Neuronal stem cell (in vitro differentiated cells): Measurements from ENCODE around the gene APP.

Source experiments
- DNase-seq: peaks from one replicate; pipeline ENCODE4 v3.0.0-alpha.2; 2013; ENCODE audit warnings: low spot score
- H2AFZ ChIP-seq: one replicate; pipeline ENCODE4 v1.6.1; 2013; ENCODE audit warnings: mild to moderate bottlenecking, low read length, inconsistent platforms
- H2AK5ac ChIP-seq: 2 replicates; pipeline ENCODE4 v1.6.1; 2013; ENCODE audit warnings: low read depth, mild to moderate bottlenecking, inconsistent platforms, low read length, moderate library complexity, mixed read lengths
- H2BK120ac ChIP-seq: 2 replicates; pipeline ENCODE4 v1.6.1; 2013; ENCODE audit warnings: low read depth, mild to moderate bottlenecking, inconsistent platforms, low read length, moderate library complexity, mixed read lengths
- H2BK12ac ChIP-seq: one replicate; pipeline ENCODE4 v1.6.1; 2013; ENCODE audit warnings: low read length, inconsistent platforms
- H2BK15ac ChIP-seq: 2 replicates; pipeline ENCODE4 v1.6.1; 2013; ENCODE audit warnings: mild to moderate bottlenecking, low read length, inconsistent platforms, mixed read lengths
- H2BK5ac ChIP-seq: one replicate; pipeline ENCODE4 v1.6.1; 2013; ENCODE audit warnings: inconsistent platforms, mild to moderate bottlenecking, low read length, moderate library complexity
- H3K14ac ChIP-seq: one replicate; pipeline ENCODE4 v1.6.1; 2013; ENCODE audit warnings: low read length, inconsistent platforms
- H3K18ac ChIP-seq: 2 replicates; pipeline ENCODE4 v1.6.1; 2013; ENCODE audit warnings: low read length, inconsistent platforms
- H3K23ac ChIP-seq: 2 replicates; pipeline ENCODE4 v1.6.1; 2013; ENCODE audit warnings: low read depth, mild to moderate bottlenecking, mixed read lengths, low read length, inconsistent platforms; ENCODE audit not compliant: poor library complexity
- H3K27ac ChIP-seq: replicated peaks from 3 replicates; pipeline ENCODE4 v1.5.1; 2013; ENCODE audit warnings: low read length, inconsistent platforms
- H3K27me3 ChIP-seq, 3 experiments: 2 replicates each; pipeline ENCODE4 v1.6.1; 2013; ENCODE audit warnings: low read length in 3 of 3, mild to moderate bottlenecking in 2 of 3, inconsistent platforms in 1 of 3, low read depth in 1 of 3, mixed read lengths in 1 of 3, moderate library complexity in 1 of 3; ENCODE audit not compliant: control insufficient read depth in 3 of 3, insufficient read depth in 3 of 3
- H3K36me3 ChIP-seq, 2 donors: replicated peaks in 1 of 2; 2 replicates each; pipeline ENCODE4 v1.6.1; 2013; ENCODE audit warnings: low read length in 2 of 2; ENCODE audit not compliant: control insufficient read depth in 2 of 2, insufficient read depth in 2 of 2
- H3K4ac ChIP-seq: 2 replicates; pipeline ENCODE4 v1.6.1; 2013; ENCODE audit warnings: inconsistent platforms, mild to moderate bottlenecking, low read length, moderate library complexity
- H3K4me1 ChIP-seq, 2 donors: 1 replicate in 1 of 2; 2 replicates in 1 of 2; pipeline ENCODE4 v1.6.1; 2013; ENCODE audit warnings: low read length in 2 of 2, low read depth in 1 of 2; ENCODE audit not compliant: control insufficient read depth in 2 of 2, insufficient read depth in 1 of 2
- H3K4me2 ChIP-seq: one replicate; pipeline ENCODE4 v1.6.1; 2013; ENCODE audit warnings: mild to moderate bottlenecking, low read length, inconsistent platforms; ENCODE audit not compliant: insufficient read depth, poor library complexity, severe bottlenecking
- H3K4me3 ChIP-seq, 2 donors: 2 replicates each; pipeline ENCODE4 v1.5.1; 2013; ENCODE audit warnings: low read length in 2 of 2, mild to moderate bottlenecking in 2 of 2, inconsistent platforms in 1 of 2, moderate library complexity in 1 of 2
- H3K79me1 ChIP-seq: one replicate; pipeline ENCODE4 v1.6.1; 2013; ENCODE audit warnings: low read depth, mild to moderate bottlenecking, inconsistent platforms, low read length, moderate library complexity
- H3K9ac ChIP-seq: one replicate; pipeline ENCODE4 v1.6.1; 2013; ENCODE audit warnings: mild to moderate bottlenecking, low read depth, low read length, inconsistent platforms; ENCODE audit not compliant: poor library complexity
- H3K9me3 ChIP-seq, 2 donors: replicated peaks in 1 of 2; 2 replicates each; pipeline versions ENCODE3 to v1.6.1; 2013; ENCODE audit warnings: low read length in 2 of 2, mild to moderate bottlenecking in 2 of 2, inconsistent platforms in 1 of 2, low read depth in 1 of 2, mixed read lengths in 1 of 2, moderate library complexity in 1 of 2; ENCODE audit not compliant: control insufficient read depth in 2 of 2, insufficient read depth in 1 of 2
- H4K8ac ChIP-seq: one replicate; pipeline ENCODE4 v1.6.1; 2013; ENCODE audit warnings: low read depth, mild to moderate bottlenecking, inconsistent platforms, low read length, moderate library complexity
- H4K91ac ChIP-seq: one replicate; pipeline ENCODE4 v1.6.1; 2013; ENCODE audit warnings: low read length, low read depth, mild to moderate bottlenecking, inconsistent platforms; ENCODE audit not compliant: poor library complexity
- WGBS, 2 donors: extraction: QIAGEN DNeasy Blood & Tissue Kit; methylation state at CpG; one replicate each; pipeline ENCODE4 v1.1.7; 2013; ENCODE audit warnings: missing lambda C conversion rate in 2 of 2, mixed read lengths in 1 of 2; ENCODE audit not compliant: insufficient read length in 2 of 2, insufficient replicate concordance in 1 of 2; ENCODE audit errors: extremely low coverage in 2 of 2; 5-methylcytosine and 5-hydroxymethylcytosine counted together

Gene APP

DNA sequence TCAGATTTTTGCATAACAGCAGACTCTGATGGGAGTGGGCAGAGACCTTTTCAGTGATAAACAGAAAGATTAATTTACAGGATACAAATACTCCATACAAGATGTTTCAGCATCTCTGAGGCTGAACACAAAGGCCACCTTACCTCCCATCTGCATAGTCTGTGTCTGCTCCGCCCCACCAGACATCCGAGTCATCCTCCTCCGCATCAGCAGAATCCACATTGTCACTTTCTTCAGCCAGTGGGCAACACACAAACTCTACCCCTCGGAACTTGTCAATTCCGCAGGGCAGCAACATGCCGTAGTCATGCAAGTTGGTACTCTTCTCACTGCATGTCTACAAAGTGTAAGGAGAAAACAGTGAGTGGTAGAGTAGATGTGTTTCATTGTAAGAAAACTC is 119.7 kb downstream of the APP start:
- no peak overlapping the region for H3K27ac ChIP-seq
- no peak overlapping the region for H3K4me3 ChIP-seq
- H4K91ac ChIP-seq, result no peak overlapping the region
- H2AFZ ChIP-seq, result no peak overlapping the region
- no peak overlapping the region for H3K14ac ChIP-seq
- H3K9ac ChIP-seq, result no peak overlapping the region
- H2BK12ac ChIP-seq, result no peak overlapping the region
- no peak overlapping the region for H3K4me2 ChIP-seq
- H2AK5ac ChIP-seq, result no peak overlapping the region
- H3K79me1 ChIP-seq, result peaks cover 2% of the 10 kb centered on the region
- peaks cover 5 to 69% of the 10 kb centered on the region in 2 donors for H3K36me3 ChIP-seq
- H2BK15ac ChIP-seq, result no peak overlapping the region
- H3K23ac ChIP-seq, result no peak overlapping the region
- H3K9me3 ChIP-seq, result peaks cover 0 to 1% of the 10 kb centered on the region in 2 donors
- H4K8ac ChIP-seq, result no peak overlapping the region
- no peaks in the 10 kb centered on the region for H3K4me1 ChIP-seq
- no peak for DNase-seq
- no peak overlapping the region for H2BK120ac ChIP-seq
- H3K18ac ChIP-seq, result no peak overlapping the region
- H2BK5ac ChIP-seq, result no peak overlapping the region
- WGBS, 2 donors, result no CpG with 5 or more reads among the region's 6 CpGs
- H3K4ac ChIP-seq, result no peak overlapping the region
- H3K27me3 ChIP-seq, result no peaks in the 10 kb centered on the region

DNA sequence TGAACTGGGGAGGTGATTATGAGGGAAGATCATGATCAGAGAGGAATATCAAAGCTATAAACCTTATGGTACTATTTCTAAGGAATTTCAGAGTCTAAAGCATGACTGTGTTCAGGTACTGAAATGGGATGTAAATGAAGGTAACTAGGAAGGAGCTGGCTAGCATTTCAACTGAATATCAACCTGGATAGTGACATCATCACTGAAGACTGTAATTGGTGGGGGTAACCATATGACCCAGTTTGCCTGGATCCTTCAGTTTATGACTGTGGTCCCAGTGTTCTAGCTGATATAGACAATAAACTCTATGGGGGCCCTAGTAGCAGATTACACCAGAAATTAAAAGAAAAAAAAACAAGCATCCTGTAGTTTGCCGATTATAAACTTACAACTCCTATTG is 120.8 kb downstream of the APP start:
- Histone ChIP-seq H2BK12ac (no peak overlapping the region), H3K4ac (no peak overlapping the region), H3K9ac (no peak overlapping the region), H3K36me3 (peaks cover 9 to 80% of the 10 kb centered on the region in 2 donors), H3K14ac (no peak overlapping the region), H3K4me3 (no peak overlapping the region), H3K9me3 (peaks cover 0 to 5% of the 10 kb centered on the region in 2 donors), H2BK5ac (no peak overlapping the region), H2AK5ac (no peak overlapping the region), H2BK15ac (no peak overlapping the region), H3K27ac (no peak overlapping the region), H4K91ac (no peak overlapping the region), H3K79me1 (peaks cover 2% of the 10 kb centered on the region), H2AFZ (no peak overlapping the region), H4K8ac (no peak overlapping the region), H3K27me3 (no peaks in the 10 kb centered on the region), H3K23ac (no peak overlapping the region), H3K4me1 (no peaks in the 10 kb centered on the region), H3K4me2 (no peak overlapping the region), H3K18ac (no peak overlapping the region), H2BK120ac (no peak overlapping the region)
- DNase-seq, result no peak
- WGBS, 2 donors, result no CpG with 5 or more reads among the region's 1 CpG

- Histone ChIP-seq H3K9me3 (peaks cover 0 to 5% of the 10 kb centered on the region in 2 donors), H2BK120ac (no peak overlapping the region), H2AK5ac (no peak overlapping the region), H3K23ac (no peak overlapping the region), H3K27me3 (no peaks in the 10 kb centered on the region), H3K18ac (no peak overlapping the region), H3K36me3 (peaks cover 9 to 83% of the 10 kb centered on the region in 2 donors), H2AFZ (no peak overlapping the region), H3K79me1 (peaks cover 2% of the 10 kb centered on the region), H2BK15ac (no peak overlapping the region), H3K4me3 (no peak overlapping the region), H4K91ac (no peak overlapping the region), H4K8ac (no peak overlapping the region), H3K4ac (no peak overlapping the region), H3K4me1 (no peaks in the 10 kb centered on the region), H3K14ac (no peak overlapping the region), H2BK5ac (no peak overlapping the region), H3K9ac (no peak overlapping the region), H2BK12ac (no peak overlapping the region), H3K27ac (no peak overlapping the region), H3K4me2 (no peak overlapping the region)
- no CpG with 5 or more reads among the region's 7 CpGs for WGBS, 2 donors
- no peak for DNase-seq
Measured at GRCh38 chr21:26047279-26047967, 123.1 kb downstream of the APP start.

DNA sequence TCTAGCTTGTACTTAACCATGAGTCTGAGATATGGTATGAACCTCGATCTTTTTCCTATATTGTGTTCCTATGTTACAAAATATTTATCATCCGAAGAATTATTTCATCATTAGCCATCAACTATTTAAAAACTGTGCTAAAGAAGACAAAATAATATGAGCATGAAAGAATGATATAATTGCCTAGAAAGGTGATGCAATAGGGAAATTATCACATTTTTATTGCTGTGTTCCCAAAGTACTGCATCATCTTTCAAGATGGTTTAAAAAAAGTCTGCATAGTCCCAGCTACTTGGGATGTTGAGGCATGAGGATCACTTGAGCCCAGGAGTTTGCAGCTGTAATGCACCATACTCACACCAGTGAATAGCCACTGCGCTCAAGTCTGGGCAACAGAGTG is 126.7 kb downstream of the APP start:
- Histone ChIP-seq H3K4me3 (no peak overlapping the region), H2BK15ac (no peak overlapping the region), H2BK120ac (no peak overlapping the region), H2AK5ac (no peak overlapping the region), H3K79me1 (no peaks in the 10 kb centered on the region), H3K4ac (no peak overlapping the region), H3K4me1 (no peaks in the 10 kb centered on the region), H3K4me2 (no peak overlapping the region), H3K9ac (no peak overlapping the region), H2AFZ (no peak overlapping the region), H3K23ac (no peak overlapping the region), H3K27me3 (no peaks in the 10 kb centered on the region), H3K36me3 (peaks cover 4 to 50% of the 10 kb centered on the region in 2 donors), H4K8ac (no peak overlapping the region), H4K91ac (no peak overlapping the region), H3K14ac (no peak overlapping the region), H2BK5ac (no peak overlapping the region), H3K27ac (no peak overlapping the region), H3K18ac (no peak overlapping the region), H3K9me3 (peaks cover 0 to 5% of the 10 kb centered on the region in 2 donors), H2BK12ac (no peak overlapping the region)
- WGBS, 2 donors, result no CpG with 5 or more reads among the region's 3 CpGs
- no peak for DNase-seq
